Activated CD8-positive, alpha-beta T cell treated with anti-CD3 and anti-CD28 coated beads for 36 hours (primary cell): Measurements from ENCODE around the gene HLA-DPB1. TPM values are rescaled to one million over a fixed set of nuclear protein-coding genes. Genes with fewer than 3 reads are reported as not detected.

Source experiments
- ATAC-seq: fragments of 200-7000 bp; cut with Tn5 transposase; one replicate; pipeline ENCODE4 v1.10.0; 2021; ENCODE audit warnings: mild to moderate bottlenecking, moderate library complexity
- CTCF ChIA-PET: fragments of 350-600 bp; sonication (Branson Sonifier 250); formaldehyde crosslinking; loops from one replicate; lab custom pipeline; 2021; ENCODE audit warnings: antibody characterized with exemption; lab: Charles Lee
- POLR2A ChIA-PET: fragments of 350-600 bp; sonication (Branson Sonifier 250); formaldehyde crosslinking; loops from one replicate; lab custom pipeline; 2021; ENCODE audit warnings: antibody characterized with exemption; lab: Charles Lee
- DNase-seq: peaks from one replicate; pipeline ENCODE4 v3.0.0-alpha.2; 2020
- H3K27ac Mint-ChIP-seq: one replicate; pipeline ENCODE4 v1.8.0; 2021; ENCODE audit warnings: mild to moderate bottlenecking, mixed read lengths
- H3K27me3 Mint-ChIP-seq: one replicate; pipeline ENCODE4 v1.8.0; 2021; ENCODE audit warnings: mixed read lengths
- H3K36me3 Mint-ChIP-seq: one replicate; pipeline ENCODE4 v1.8.0; 2021; ENCODE audit warnings: low read depth, mixed read lengths
- H3K4me1 Mint-ChIP-seq: one replicate; pipeline ENCODE4 v1.8.0; 2021; ENCODE audit warnings: low read depth, mixed read lengths
- H3K4me3 Mint-ChIP-seq: one replicate; pipeline ENCODE4 v1.8.0; 2021; ENCODE audit warnings: mild to moderate bottlenecking, moderate library complexity, mixed read lengths
- H3K9me3 Mint-ChIP-seq: one replicate; pipeline ENCODE4 v1.8.0; 2021; ENCODE audit warnings: mixed read lengths
- intact Hi-C: fragments of 100-400 bp; cut with micrococcal nuclease; formaldehyde crosslinking; loops from one replicate; pipeline ENCODE4 v1.10.0; 2022
- total RNA-seq, 2 experiments: library from RNA; stranded (reverse); gene quantifications; one replicate each; pipeline ENCODE4 v1.2.3, GENCODE V29; 2021
- TF ChIP-seq, protein P1 (sequence below): fragments of 200-600 bp; IDR thresholded peaks from one replicate; pipeline ENCODE4 v1.8.0; 2022; ENCODE audit warnings: antibody characterized with exemption, mild to moderate bottlenecking

HLA-DPB1 gene
- total RNA-seq, 2 experiments from 2014 or later, result 12.3 to 14.8 TPM

- no peak for DNase-seq
- TF ChIP-seq, protein P1, sequence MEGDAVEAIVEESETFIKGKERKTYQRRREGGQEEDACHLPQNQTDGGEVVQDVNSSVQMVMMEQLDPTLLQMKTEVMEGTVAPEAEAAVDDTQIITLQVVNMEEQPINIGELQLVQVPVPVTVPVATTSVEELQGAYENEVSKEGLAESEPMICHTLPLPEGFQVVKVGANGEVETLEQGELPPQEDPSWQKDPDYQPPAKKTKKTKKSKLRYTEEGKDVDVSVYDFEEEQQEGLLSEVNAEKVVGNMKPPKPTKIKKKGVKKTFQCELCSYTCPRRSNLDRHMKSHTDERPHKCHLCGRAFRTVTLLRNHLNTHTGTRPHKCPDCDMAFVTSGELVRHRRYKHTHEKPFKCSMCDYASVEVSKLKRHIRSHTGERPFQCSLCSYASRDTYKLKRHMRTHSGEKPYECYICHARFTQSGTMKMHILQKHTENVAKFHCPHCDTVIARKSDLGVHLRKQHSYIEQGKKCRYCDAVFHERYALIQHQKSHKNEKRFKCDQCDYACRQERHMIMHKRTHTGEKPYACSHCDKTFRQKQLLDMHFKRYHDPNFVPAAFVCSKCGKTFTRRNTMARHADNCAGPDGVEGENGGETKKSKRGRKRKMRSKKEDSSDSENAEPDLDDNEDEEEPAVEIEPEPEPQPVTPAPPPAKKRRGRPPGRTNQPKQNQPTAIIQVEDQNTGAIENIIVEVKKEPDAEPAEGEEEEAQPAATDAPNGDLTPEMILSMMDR, result no peak
- Mint-ChIP-seq H3K9me3 (no peaks in the 10 kb centered on the region), H3K36me3 (no peaks in the 10 kb centered on the region), H3K4me1 (peaks cover 39% of the 10 kb centered on the region), H3K4me3 (peak overlapping the region; percentile 71), H3K27me3 (no peaks in the 10 kb centered on the region), H3K27ac (peak overlapping the region; percentile 44)
- CTCF ChIA-PET, result interaction anchor here (0.9 to 2.6 kb wide), 5 partner anchors 10 to 117 kb away, joined by 3 to 7 read pairs (median 4); no protein-coding TSS in a partner anchor
- POLR2A ChIA-PET, result interaction anchor here (0.6 to 0.9 kb wide), 2 partner anchors 70 to 170 kb away, joined by 3 read pairs; no protein-coding TSS in a partner anchor
- no peak for ATAC-seq
- intact Hi-C loops, result no loop called here
These were observed 5.5 kb downstream of the HLA-DPB1 start for GRCh38 chr6:33081098-33081824.

DNA sequence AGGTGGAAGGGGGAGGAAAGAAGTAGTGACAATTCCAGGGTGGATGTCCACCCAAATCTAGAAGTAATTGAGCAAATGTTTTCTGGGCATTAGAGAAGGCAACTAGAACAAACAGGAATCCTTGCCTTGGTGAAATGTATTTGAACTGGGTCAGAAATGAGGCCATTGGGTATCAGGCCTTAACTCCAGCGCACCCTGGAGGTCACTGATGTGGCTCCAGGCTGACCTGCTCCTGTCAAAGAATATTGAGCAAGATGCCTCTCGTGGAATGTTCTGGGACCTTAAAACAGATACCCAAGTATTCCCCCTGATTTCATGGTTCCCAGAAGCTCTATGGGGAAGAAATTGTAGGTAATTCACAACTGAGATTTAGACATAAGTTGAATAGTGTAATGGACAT, 6.9 kb downstream of the HLA-DPB1 start:
- intact Hi-C loops, result no loop called here
- Mint-ChIP-seq H3K36me3 (no peaks in the 10 kb centered on the region), H3K9me3 (no peaks in the 10 kb centered on the region), H3K27me3 (no peaks in the 10 kb centered on the region), H3K4me1 (peaks cover 29% of the 10 kb centered on the region), H3K4me3 (no peak overlapping the region), H3K27ac (no peak overlapping the region)
- DNase-seq (peak; percentile 56), ATAC-seq (peak; percentile 43)
- TF ChIP-seq, protein P1, result no peak
- ChIA-PET POLR2A (interaction anchor here (0.6 kb wide), 2 partner anchors 56 to 923 kb away, joined by 3 read pairs; no protein-coding TSS in a partner anchor), CTCF (interaction anchor here (1.2 to 2.6 kb wide), 4 partner anchors 8 to 72 kb away, joined by 3 to 6 read pairs (median 4); no protein-coding TSS in a partner anchor)

- TF ChIP-seq, protein P1, result no peak
- Mint-ChIP-seq H3K36me3 (no peaks in the 10 kb centered on the region), H3K9me3 (no peaks in the 10 kb centered on the region), H3K27ac (no peak overlapping the region), H3K27me3 (no peaks in the 10 kb centered on the region), H3K4me1 (peaks cover 12% of the 10 kb centered on the region), H3K4me3 (no peak overlapping the region)
- intact Hi-C loops, result no loop called here
- DNase-seq (no peak), ATAC-seq (no peak)
- CTCF ChIA-PET, result interaction anchor here (1.0 kb wide), 1 partner anchor 10 kb away, joined by 3 read pairs; the partner anchor contains the start of gene HLA-DPB1
- POLR2A ChIA-PET, result no interaction called here
These were observed 9.8 kb downstream of the HLA-DPB1 start for GRCh38 chr6:33085627-33086026.

- Mint-ChIP-seq H3K27ac (no peak overlapping the region), H3K4me3 (no peak overlapping the region), H3K4me1 (no peaks in the 10 kb centered on the region), H3K27me3 (no peaks in the 10 kb centered on the region), H3K36me3 (no peaks in the 10 kb centered on the region), H3K9me3 (no peaks in the 10 kb centered on the region)
- TF ChIP-seq, protein P1, result no peak
- DNase-seq (no peak), ATAC-seq (no peak)
- ChIA-PET CTCF (interaction anchor here (0.8 to 4.9 kb wide), 7 partner anchors 9 to 155 kb away, joined by 3 to 42 read pairs (median 4); partner anchors contain the start of gene HLA-DPB1), POLR2A (interaction anchor here (0.6 kb wide), 1 partner anchor 158 kb away, joined by 3 read pairs; no protein-coding TSS in a partner anchor)
- intact Hi-C loops, result no loop called here
These were observed 12.6 kb downstream of the HLA-DPB1 start for GRCh38 chr6:33088258-33088930.
